Heart right ventricle (tissue), 16 donors: ENCODE results near the gene CABLES1. TPM values are rescaled to one million over a fixed set of nuclear protein-coding genes. Genes with fewer than 3 reads are reported as not detected.

Experiments
- ATAC-seq, 8 donors: fragments of 200-7000 bp; cut with Tn5 transposase; one replicate each; pipeline ENCODE4 v1.9.1; 2020; ENCODE audit warnings: mild to moderate bottlenecking in 8 of 8, moderate library complexity in 8 of 8, moderate number of reproducible peaks in 1 of 8
- DNase-seq, 2 donors: peaks; one replicate each; pipeline ENCODE4 v3.0.0-alpha.2; 2020
- H3K27ac ChIP-seq, 10 donors: fragments of 200-600 bp; sonication (generic) in 2 of 10; one replicate each; pipeline versions ENCODE4 v1.5.0 to v1.8.0; 2020 to 2022; ENCODE audit warnings: mild to moderate bottlenecking in 3 of 10
- H3K27me3 ChIP-seq, 7 donors: fragments of 200-600 bp; one replicate each; pipeline ENCODE4 v1.8.0; 2021 to 2022; ENCODE audit warnings: mild to moderate bottlenecking in 2 of 7
- H3K36me3 ChIP-seq, 9 donors: fragments of 200-600 bp; sonication (generic) in 1 of 9; one replicate each; pipeline versions ENCODE4 v1.5.0 to v1.8.0; 2020 to 2022; ENCODE audit warnings: mild to moderate bottlenecking in 2 of 9
- H3K4me1 ChIP-seq, 9 donors: fragments of 200-600 bp; sonication (generic) in 1 of 9; one replicate each; pipeline versions ENCODE4 v1.5.0 to v1.8.0; 2020 to 2022; ENCODE audit warnings: mild to moderate bottlenecking in 4 of 9
- H3K4me3 ChIP-seq, 10 donors: fragments of 200-600 bp; sonication (generic) in 2 of 10; one replicate each; pipeline versions ENCODE4 v1.5.0 to v1.8.0; 2020 to 2022; ENCODE audit warnings: mild to moderate bottlenecking in 7 of 10, moderate library complexity in 2 of 10
- H3K9me3 ChIP-seq, 11 donors: fragments of 200-600 bp in 10 of 11; sonication (generic) in 2 of 11; one replicate each; pipeline versions ENCODE4 v1.5.0 to v1.8.0; 2013 to 2022; ENCODE audit warnings: mild to moderate bottlenecking in 2 of 11, control low read depth in 1 of 11, moderate library complexity in 1 of 11
- CTCF ChIP-seq, 9 donors: fragments of 200-600 bp; sonication (generic) in 2 of 9; IDR thresholded peaks; one replicate each; pipeline versions ENCODE4 v1.5.0 to v1.8.0; 2021 to 2022; ENCODE audit warnings: antibody characterized with exemption in 9 of 9, mild to moderate bottlenecking in 5 of 9, moderate library complexity in 1 of 9
- WGBS, 2 donors: extraction: QIAGEN DNeasy Blood & Tissue Kit; methylation state at CpG; one replicate each; pipeline ENCODE4 v1.1.7; 2013; ENCODE audit warnings: inconsistent platforms in 1 of 2; 5-methylcytosine and 5-hydroxymethylcytosine counted together
- intact Hi-C, 10 donors: fragments of 100-400 bp; cut with DNase I; formaldehyde crosslinking; loops; one replicate each; pipeline versions ENCODE4 v1.11.1 to v1.14.2; 2022
- polyA plus RNA-seq, 2 donors: library from polyadenylated mRNA; stranded (reverse); fragments of 200-250 nt; gene quantifications; one replicate each; pipeline ENCODE4 v1.2.3, GENCODE V29; 2013
- total RNA-seq, 10 donors: library from RNA; stranded (reverse); fragmentation: NEBNext Ultra II Directional in 3 of 10; extraction: Animal tissue kit (Norgen Biotek cat#: 25700) in 3 of 10; gene quantifications; one replicate each; pipeline versions ENCODE4 v1.2.1 to v1.2.4, GENCODE V29; 2021 to 2023
- donor health status: Arrhythmogenic right ventricular cardiomyopathy.
- donor health status: ischemic (EF 13 %, LVEDD 7.1; RV severe dilation, severe dysfunction).
- donor health status: healthy with polysubstance abuse.
- donor health status: DM: no; HTN: yes; CAD: no.
- donor health status: DM: no; HTN: no; CAD: no.
- donor health status: ischemic (EF 25% LVEDD 6.9; RV normal size, moderate dysfunction).
- donor health status: ischemic (EF 25% LVEDD 5.7; RV mildly dilated, moderate dysfunction).
- donor health status: healthy.
- donor health status: DM: yes; HTN: yes; CAD: no.
- donor health status: Ischemic cardiomyopathy.
- donor health status: ischemic (EF 35%, LVEDD 5.7; RV mildly dilated, moderate dysfunction).
- donor health status: nonischemic (EF 11% LVEDD 7.7; RV severe dilation, severe dysfunction).
- donor health status: DM: yes; HTN: yes; CAD: no.
- donor health status: PGD.
- donor health status: ischemic (EF 29% LVEDD 5.4; RV normal size, mild dysfunction).
- donor health status: nonischemic (EF 23%, LVEDD 6.1; RV moderate dilation, normal function).

CABLES1 gene
- total and polyA plus RNA-seq, 12 donors: 1.0 to 2.2 (median 1.8) TPM

DNA sequence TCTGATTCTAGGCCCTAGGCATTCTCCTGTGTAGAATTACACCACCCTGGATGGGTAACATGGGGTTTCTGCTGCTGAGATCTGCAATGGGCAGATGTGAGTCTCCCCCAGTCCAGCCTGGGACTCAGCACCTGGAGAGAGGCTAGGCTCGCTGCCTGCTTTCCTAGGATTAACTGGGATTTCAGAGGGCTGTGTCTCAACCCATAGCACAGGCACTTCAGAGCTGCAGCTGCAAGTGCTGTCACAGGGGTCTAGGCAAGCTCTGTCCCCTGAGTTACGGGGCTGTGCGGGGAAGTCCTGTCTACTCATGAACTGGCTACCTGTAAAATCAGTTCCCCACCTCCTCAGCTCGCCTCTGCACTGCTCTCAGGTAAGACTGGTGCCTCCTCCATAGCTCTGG lies 51.5 kb downstream of the CABLES1 start:
- no peaks in the 10 kb centered on the region for H3K27me3 ChIP-seq
- no peak for TF ChIP-seq CTCF (IDR thresholded peaks at IDR 0.05)
- peaks cover 0 to 18% (median 3%) of the 10 kb centered on the region in 9 donors for H3K4me1 ChIP-seq
- H3K4me3 ChIP-seq: no peak overlapping the region
- intact Hi-C loops: no loop called here
- no peak overlapping the region for H3K27ac ChIP-seq
- DNase-seq (no peak), ATAC-seq (no peak)
- H3K9me3 ChIP-seq: no peaks in the 10 kb centered on the region
- 98 to 99% methylated on average over 4 of the region's 4 CpGs for WGBS, 2 donors
- H3K36me3 ChIP-seq: no peaks in the 10 kb centered on the region

DNA sequence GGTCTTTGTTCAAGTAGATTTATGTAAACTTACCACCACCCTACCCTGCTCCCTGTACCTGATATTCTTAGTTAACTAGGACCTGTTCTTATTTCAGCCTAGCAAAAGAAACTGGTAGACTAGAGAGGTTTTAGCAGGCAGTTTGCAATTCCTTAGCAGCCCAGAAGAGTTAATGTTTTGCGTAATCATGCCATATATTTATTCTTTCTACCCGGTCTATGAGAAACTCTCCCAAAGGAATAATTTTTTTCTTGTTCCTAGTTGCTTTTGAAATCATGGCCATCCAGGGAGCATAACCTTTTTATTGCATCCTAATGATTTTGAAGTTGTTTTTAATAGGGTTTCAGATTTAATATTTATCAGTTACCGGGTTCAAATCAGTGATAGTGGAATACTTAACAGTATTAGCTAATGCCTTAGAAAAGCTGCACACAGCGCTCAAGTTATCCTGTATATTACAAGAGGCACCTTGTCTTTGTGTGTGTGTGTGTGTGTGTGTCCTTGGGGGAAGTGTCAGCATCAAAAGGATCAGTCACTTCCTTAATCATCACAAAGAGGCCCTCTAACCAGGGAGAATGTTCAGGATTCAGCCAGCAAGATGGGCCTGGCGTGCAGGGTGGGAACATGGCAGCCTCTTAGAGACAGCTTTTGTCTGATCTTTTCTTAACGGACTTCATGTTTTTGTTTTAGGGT lies 52.9 kb downstream of the CABLES1 start:
- intact Hi-C loops: no loop called here
- no peak for ATAC-seq
- TF ChIP-seq CTCF (IDR thresholded peaks at IDR 0.05): no peak
- no peak for DNase-seq
- H3K4me1 ChIP-seq: peaks cover 0 to 30% (median 17%) of the 10 kb centered on the region in 9 donors
- no peak overlapping the region for H3K4me3 ChIP-seq
- no peaks in the 10 kb centered on the region for H3K27me3 ChIP-seq
- H3K9me3 ChIP-seq: no peaks in the 10 kb centered on the region
- no peak overlapping the region for H3K27ac ChIP-seq
- H3K36me3 ChIP-seq: no peaks in the 10 kb centered on the region
- 74 to 78% methylated on average over 6 of the region's 6 CpGs for WGBS, 2 donors

GRCh38 chr18:23189099-23189498 lies 53.8 kb downstream of the CABLES1 start:
- DNase-seq: no peak
- no peaks in the 10 kb centered on the region for H3K27me3 ChIP-seq
- H3K4me3 ChIP-seq: no peak overlapping the region
- 93 to 94% methylated on average over 7 of the region's 7 CpGs for WGBS, 2 donors
- no peaks in the 10 kb centered on the region for H3K36me3 ChIP-seq
- H3K9me3 ChIP-seq: no peaks in the 10 kb centered on the region
- no peak for TF ChIP-seq CTCF (IDR thresholded peaks at IDR 0.05)
- no peak for ATAC-seq
- peaks cover 0 to 31% (median 21%) of the 10 kb centered on the region in 9 donors for H3K4me1 ChIP-seq
- intact Hi-C loops: no loop called here
- H3K27ac ChIP-seq: no peak overlapping the region

GRCh38 chr18:23189768-23190661 lies 54.7 kb downstream of the CABLES1 start:
- Histone ChIP-seq H3K36me3 (no peaks in the 10 kb centered on the region), H3K27me3 (no peaks in the 10 kb centered on the region), H3K9me3 (no peaks in the 10 kb centered on the region), H3K4me1 (peaks cover 0 to 37% (median 25%) of the 10 kb centered on the region in 9 donors), H3K4me3 (no peak overlapping the region), H3K27ac (no peak overlapping the region)
- DNase-seq: no peak
- ATAC-seq: peak in 4 of 8 donors; percentile 33 to 67 (median 44)
- intact Hi-C loops: no loop called here
- TF ChIP-seq CTCF (IDR thresholded peaks at IDR 0.05): no peak
- 72 to 77% methylated on average over 25 of the region's 25 CpGs for WGBS, 2 donors
